ENCODE data around the gene CELF1.

GRCh38 chr11:47506373-47506772 is 46.6 kb downstream of the CELF1 start:
- no peak for TF ChIP-seq CTCF (IDR thresholded peaks at IDR 0.05)
- TF ChIP-seq POLR2A (IDR thresholded peaks at IDR 0.05), result no peak

Data from uterus (tissue), 2 donors.